H9 (cell line): ENCODE results near the gene PPAN. TPM values are rescaled to one million over a fixed set of nuclear protein-coding genes. Genes with fewer than 3 reads are reported as not detected.

ENCODE experiments used
- DNase-seq: peaks from one replicate; pipeline ENCODE4 v3.0.0-alpha.2; 2017
- H2AFZ ChIP-seq: one replicate; pipeline ENCODE4 v1.6.1; 2013; ENCODE audit warnings: mild to moderate bottlenecking, low read length, control low read depth, moderate library complexity
- H2AK5ac ChIP-seq: 2 replicates; pipeline ENCODE4 v1.6.1; 2013; ENCODE audit warnings: low read length, control low read depth, mixed read lengths; ENCODE audit not compliant: insufficient read length
- H2BK120ac ChIP-seq: one replicate; pipeline ENCODE4 v1.6.1; 2013; ENCODE audit warnings: low read depth, mild to moderate bottlenecking, low read length, control low read depth, inconsistent platforms; ENCODE audit not compliant: poor library complexity, severe bottlenecking
- H2BK12ac ChIP-seq: 2 replicates; pipeline ENCODE4 v1.6.1; 2013; ENCODE audit warnings: low read length, control low read depth, mixed read lengths, low read depth; ENCODE audit not compliant: insufficient read length
- H2BK15ac ChIP-seq: 2 replicates; pipeline ENCODE4 v1.6.1; 2013; ENCODE audit warnings: low read depth, low read length, control low read depth
- H2BK20ac ChIP-seq: one replicate; pipeline ENCODE4 v1.6.1; 2013; ENCODE audit warnings: low read depth, mild to moderate bottlenecking, low read length, control low read depth, inconsistent platforms; ENCODE audit not compliant: poor library complexity, severe bottlenecking
- H2BK5ac ChIP-seq: 2 replicates; pipeline ENCODE4 v1.6.1; 2013; ENCODE audit warnings: low read length, control low read depth, mixed read lengths; ENCODE audit not compliant: insufficient read length
- H3K14ac ChIP-seq: 2 replicates; pipeline ENCODE4 v1.6.1; 2013; ENCODE audit warnings: low read length, control low read depth; ENCODE audit not compliant: insufficient read depth
- H3K18ac ChIP-seq: 2 replicates; pipeline ENCODE4 v1.6.1; 2013; ENCODE audit warnings: low read depth, mild to moderate bottlenecking, mixed read lengths, low read length, control low read depth; ENCODE audit not compliant: insufficient read length
- H3K23ac ChIP-seq: 2 replicates; pipeline ENCODE4 v1.6.1; 2013; ENCODE audit warnings: low read length, control low read depth, mixed read lengths, low read depth; ENCODE audit not compliant: insufficient read length
- H3K23me2 ChIP-seq: 2 replicates; pipeline ENCODE4 v1.6.1; 2013; ENCODE audit warnings: low read depth, mild to moderate bottlenecking, mixed read lengths, low read length, control low read depth; ENCODE audit not compliant: insufficient read length, poor library complexity, severe bottlenecking
- H3K27ac ChIP-seq: 2 replicates; pipeline ENCODE4 v1.5.1; 2013; ENCODE audit warnings: low read length, control low read depth, mixed read lengths, low read depth; ENCODE audit not compliant: insufficient read length
- H3K27me3 ChIP-seq: 2 replicates; pipeline ENCODE4 v1.6.1; 2013; ENCODE audit warnings: low read length, control low read depth, inconsistent platforms; ENCODE audit not compliant: insufficient read depth
- H3K4ac ChIP-seq: 2 replicates; pipeline ENCODE4 v1.6.1; 2013; ENCODE audit warnings: low read depth, mild to moderate bottlenecking, control low read depth, inconsistent platforms, low read length, moderate library complexity
- H3K4me1 ChIP-seq: 2 replicates; pipeline ENCODE4 v1.6.1; 2013; ENCODE audit warnings: low read length, control low read depth, inconsistent platforms; ENCODE audit not compliant: insufficient read depth
- H3K4me2 ChIP-seq: 2 replicates; pipeline ENCODE4 v1.6.1; 2013; ENCODE audit warnings: low read length, control low read depth, mixed read lengths; ENCODE audit not compliant: insufficient read length, insufficient read depth
- H3K56ac ChIP-seq: 2 replicates; pipeline ENCODE4 v1.6.1; 2013; ENCODE audit warnings: low read depth, mild to moderate bottlenecking, mixed read lengths, low read length, control low read depth; ENCODE audit not compliant: insufficient read length
- H3K79me1 ChIP-seq: 2 replicates; pipeline ENCODE4 v1.6.1; 2013; ENCODE audit warnings: low read depth, mild to moderate bottlenecking, moderate library complexity, low read length, control low read depth, inconsistent platforms; ENCODE audit not compliant: insufficient read depth, poor library complexity, severe bottlenecking
- H3K79me2 ChIP-seq: 2 replicates; pipeline ENCODE4 v1.6.1; 2013; ENCODE audit warnings: low read length, control low read depth, inconsistent platforms; ENCODE audit not compliant: insufficient read depth
- H3K9ac ChIP-seq: 2 replicates; pipeline ENCODE4 v1.6.1; 2013; ENCODE audit warnings: low read length, control low read depth, mixed read lengths; ENCODE audit not compliant: insufficient read length; ENCODE audit errors: extremely low read depth
- H3K9me3 ChIP-seq: one replicate; pipeline ENCODE4 v1.6.1; 2013; ENCODE audit warnings: low read depth, low read length, inconsistent platforms; ENCODE audit not compliant: control insufficient read depth
- H3T11ph ChIP-seq: one replicate; pipeline ENCODE4 v1.6.1; 2013; ENCODE audit warnings: mild to moderate bottlenecking, low read length, control low read depth, inconsistent platforms
- H4K20me1 ChIP-seq: one replicate; pipeline ENCODE4 v1.6.1; 2013; ENCODE audit not compliant: control insufficient read depth, insufficient read length, insufficient read depth
- H4K5ac ChIP-seq: 2 replicates; pipeline ENCODE4 v1.6.1; 2013; ENCODE audit warnings: low read depth, mild to moderate bottlenecking, mixed read lengths, low read length, control low read depth; ENCODE audit not compliant: insufficient read length
- H4K8ac ChIP-seq: replicated peaks from 2 replicates; pipeline ENCODE4 v1.6.1; 2013; ENCODE audit warnings: low read length, control low read depth, mixed read lengths, low read depth; ENCODE audit not compliant: insufficient read length
- H4K91ac ChIP-seq: 2 replicates; pipeline ENCODE4 v1.6.1; 2013; ENCODE audit warnings: low read depth, mild to moderate bottlenecking, moderate library complexity, mixed read lengths, low read length, control low read depth; ENCODE audit not compliant: insufficient read length
- H3K27ac Mint-ChIP-seq, 3 experiments: 2 replicates in 2 of 3; 3 replicates in 1 of 3; pipeline ENCODE4 v1.8.0; 2020 to 2021; ENCODE audit warnings: mixed read lengths in 3 of 3, mild to moderate bottlenecking in 1 of 3, moderate library complexity in 1 of 3
- H3K27me3 Mint-ChIP-seq: 2 replicates; pipeline ENCODE4 v1.8.0; 2021; ENCODE audit warnings: low read depth, mild to moderate bottlenecking, moderate library complexity, mixed read lengths
- H3K36me3 Mint-ChIP-seq, 3 experiments: 2 replicates in 2 of 3; 3 replicates in 1 of 3; pipeline ENCODE4 v1.8.0; 2020 to 2021; ENCODE audit warnings: low read depth in 3 of 3, mixed read lengths in 3 of 3; ENCODE audit not compliant: insufficient read depth in 1 of 3
- H3K4me1 Mint-ChIP-seq, 2 experiments: 2 replicates each; pipeline ENCODE4 v1.8.0; 2020; ENCODE audit warnings: mixed read lengths in 2 of 2
- H3K4me3 Mint-ChIP-seq, 2 experiments: 2 replicates in 1 of 2; 3 replicates in 1 of 2; pipeline ENCODE4 v1.8.0; 2020 to 2021; ENCODE audit warnings: mild to moderate bottlenecking in 2 of 2, mixed read lengths in 2 of 2, moderate library complexity in 1 of 2
- H3K9me3 Mint-ChIP-seq, 2 experiments: 2 replicates in 1 of 2; 3 replicates in 1 of 2; pipeline ENCODE4 v1.8.0; 2020; ENCODE audit warnings: mild to moderate bottlenecking in 2 of 2, mixed read lengths in 2 of 2, moderate library complexity in 1 of 2
- CTCF ChIP-seq: fragments of 200-600 bp; sonication (generic); conservative IDR thresholded peaks from 3 replicates; pipeline ENCODE4 v1.8.0; 2021; ENCODE audit warnings: antibody characterized with exemption, mild to moderate bottlenecking
- WGBS: extraction: QIAGEN DNeasy Blood & Tissue Kit; methylation state at CpG from one replicate; pipeline ENCODE4 v1.1.7; 2013; ENCODE audit warnings: missing lambda C conversion rate, low lambda C conversion rate, mixed read lengths; ENCODE audit not compliant: insufficient read length; ENCODE audit errors: extremely low coverage; 5-methylcytosine and 5-hydroxymethylcytosine counted together
- total RNA-seq: library from RNA; stranded (reverse); gene quantifications from 2 replicates; pipeline ENCODE4 v1.2.1, GENCODE V29; 2021

Gene PPAN
- total RNA-seq, 1 experiment from 2014 or later = 157 TPM

- no peak overlapping the region for H4K8ac ChIP-seq
- H3K56ac ChIP-seq = no peak overlapping the region
- H3K9me3 ChIP-seq = no peaks in the 10 kb centered on the region
- H3K4ac ChIP-seq = no peak overlapping the region
- H3K18ac ChIP-seq = no peak overlapping the region
- DNase-seq = no peak
- H3K4me1 ChIP-seq = no peaks in the 10 kb centered on the region
- peaks cover 3% of the 10 kb centered on the region; the same call in 1 of the 2 replicates for H3K79me2 ChIP-seq
- H3K9ac ChIP-seq = no peak overlapping the region
- H3K27ac ChIP-seq = no peak overlapping the region
- H2BK120ac ChIP-seq = no peak overlapping the region
- no peak for TF ChIP-seq CTCF
- H3K27me3 Mint-ChIP-seq = no peaks in the 10 kb centered on the region; the same call in 1 of the 2 replicates
- H2AFZ ChIP-seq = no peak overlapping the region
- no peak overlapping the region for H4K5ac ChIP-seq
- no peak overlapping the region for H2BK5ac ChIP-seq
- peak overlapping the region in 1 of 3 experiments; percentile 11; a peak in 2 of 7 replicates for H3K27ac Mint-ChIP-seq
- H3K14ac ChIP-seq = no peak overlapping the region
- WGBS = no CpG with 5 or more reads among the region's 26 CpGs
- H3K27me3 ChIP-seq = no peaks in the 10 kb centered on the region
- no peak overlapping the region for H3K23ac ChIP-seq
- H4K20me1 ChIP-seq = no peaks in the 10 kb centered on the region
- H3K9me3 Mint-ChIP-seq = no peaks in the 10 kb centered on the region; a peak in 1 of 5 replicates
- H3K4me2 ChIP-seq = no peak overlapping the region
- H3T11ph ChIP-seq = no peak overlapping the region
- no peak overlapping the region for H2BK12ac ChIP-seq
- peaks cover 6 to 13% of the 10 kb centered on the region in 2 experiments for H3K4me1 Mint-ChIP-seq
- no peak overlapping the region for H3K4me3 Mint-ChIP-seq
- no peak overlapping the region for H2AK5ac ChIP-seq
- peaks cover 6% of the 10 kb centered on the region for H3K23me2 ChIP-seq
- no peak overlapping the region for H4K91ac ChIP-seq
- no peak overlapping the region for H2BK15ac ChIP-seq
- no peak overlapping the region for H2BK20ac ChIP-seq
- peaks cover 23 to 75% (median 51%) of the 10 kb centered on the region in 3 experiments; a peak in 6 of 7 replicates for H3K36me3 Mint-ChIP-seq
- no peaks in the 10 kb centered on the region for H3K79me1 ChIP-seq
Measured at GRCh38 chr19:10114651-10115391, 8.7 kb downstream of the PPAN start.
